ENCODE measurements around the gene IFITM1.

DNA sequence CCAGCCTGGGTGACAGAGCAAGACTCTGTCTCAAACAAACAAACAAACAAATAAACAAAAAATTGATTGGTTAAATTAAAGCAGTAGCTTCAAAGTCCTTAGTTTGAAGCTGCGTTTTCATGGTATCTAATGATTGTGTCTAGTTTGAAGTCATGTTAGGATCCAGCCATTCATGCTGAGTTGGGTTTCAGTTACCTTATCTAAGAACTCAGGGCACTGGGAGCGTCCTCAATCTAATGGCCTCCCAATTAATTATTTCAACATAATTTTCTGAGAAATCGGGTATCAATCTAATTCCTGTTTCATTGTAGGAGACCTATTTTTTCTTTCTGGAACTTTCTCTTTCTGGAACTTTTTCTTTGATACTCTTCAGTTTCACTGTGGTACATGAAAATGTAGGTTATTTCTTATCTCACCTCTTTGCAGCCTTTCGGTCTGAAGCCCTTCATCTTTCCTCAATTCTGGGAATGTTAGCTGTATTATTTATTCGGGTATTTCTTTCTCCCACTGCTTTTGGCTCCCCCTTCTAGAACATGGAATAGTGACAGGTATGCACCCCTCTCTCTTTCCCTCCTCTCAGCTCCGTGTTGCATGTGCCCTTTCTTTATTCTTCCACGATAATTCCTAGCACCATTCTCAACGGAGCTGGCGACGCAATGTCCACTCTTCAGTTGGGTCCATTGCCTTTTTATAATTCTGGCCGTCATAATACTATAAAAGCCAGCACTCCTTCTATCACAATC is 31.2 kb downstream of the IFITM1 start:
- TF ChIP-seq, protein P1, sequence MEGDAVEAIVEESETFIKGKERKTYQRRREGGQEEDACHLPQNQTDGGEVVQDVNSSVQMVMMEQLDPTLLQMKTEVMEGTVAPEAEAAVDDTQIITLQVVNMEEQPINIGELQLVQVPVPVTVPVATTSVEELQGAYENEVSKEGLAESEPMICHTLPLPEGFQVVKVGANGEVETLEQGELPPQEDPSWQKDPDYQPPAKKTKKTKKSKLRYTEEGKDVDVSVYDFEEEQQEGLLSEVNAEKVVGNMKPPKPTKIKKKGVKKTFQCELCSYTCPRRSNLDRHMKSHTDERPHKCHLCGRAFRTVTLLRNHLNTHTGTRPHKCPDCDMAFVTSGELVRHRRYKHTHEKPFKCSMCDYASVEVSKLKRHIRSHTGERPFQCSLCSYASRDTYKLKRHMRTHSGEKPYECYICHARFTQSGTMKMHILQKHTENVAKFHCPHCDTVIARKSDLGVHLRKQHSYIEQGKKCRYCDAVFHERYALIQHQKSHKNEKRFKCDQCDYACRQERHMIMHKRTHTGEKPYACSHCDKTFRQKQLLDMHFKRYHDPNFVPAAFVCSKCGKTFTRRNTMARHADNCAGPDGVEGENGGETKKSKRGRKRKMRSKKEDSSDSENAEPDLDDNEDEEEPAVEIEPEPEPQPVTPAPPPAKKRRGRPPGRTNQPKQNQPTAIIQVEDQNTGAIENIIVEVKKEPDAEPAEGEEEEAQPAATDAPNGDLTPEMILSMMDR (conservative IDR thresholded peaks at IDR 0.05 in 1 of 2, IDR thresholded peaks at IDR 0.05 in 1 of 2; ENCODE audit: low read depth in 1 of 2, low read length in 2 of 2) = no peak
- no peak for TF ChIP-seq EZH2 (IDR thresholded peaks at IDR 0.05; ENCODE audit: low read length, missing control alignments)

Data from fibroblast of lung (primary cell).